HG02885 (cell line): Measurements from ENCODE around the gene LETMD1.

Source experiments
- ATAC-seq: cut with Tn5 transposase; IDR thresholded peaks from one replicate; pipeline ENCODE4 v1.9.1; 2021; ENCODE audit warnings: mild to moderate bottlenecking; ENCODE audit not compliant: unreplicated experiment, poor library complexity

Gene LETMD1

GRCh38 chr12:51025338-51025835 is 22.7 kb upstream of the LETMD1 start:
- ATAC-seq, result no peak

- ATAC-seq, result peak; percentile 90
Observed at GRCh38 chr12:51025836-51026638, 22.1 kb upstream of the LETMD1 start, which contains the start of gene SLC11A2. TSS of gene SLC11A2 (minus strand) at chr12:51026384. CDS start at chr12:51010728, 15,656 bp downstream.

- no peak for ATAC-seq
Observed at GRCh38 chr12:51027342-51027835, 20.7 kb upstream of the LETMD1 start.

- no peak for ATAC-seq
Observed at GRCh38 chr12:51028126-51028812, 19.9 kb upstream of the LETMD1 start.

- no peak for ATAC-seq
Observed at GRCh38 chr12:51028813-51029150, 19.3 kb upstream of the LETMD1 start.

- no peak for ATAC-seq
Observed at GRCh38 chr12:51033048-51033447, 15.1 kb upstream of the LETMD1 start.

- ATAC-seq, result no peak
Observed at GRCh38 chr12:51033457-51034089, 14.6 kb upstream of the LETMD1 start.

GRCh38 chr12:51036279-51036678 is 11.8 kb upstream of the LETMD1 start:
- ATAC-seq, result no peak

- no peak for ATAC-seq
Observed at GRCh38 chr12:51048661-51049251, 629 bp downstream of the LETMD1 start.

- no peak for ATAC-seq
Observed at GRCh38 chr12:51049525-51049924, 1.4 kb downstream of the LETMD1 start.

- no peak for ATAC-seq
Observed at GRCh38 chr12:51051787-51052186, 3.7 kb downstream of the LETMD1 start.

GRCh38 chr12:51055060-51055459 is 6.9 kb downstream of the LETMD1 start:
- no peak for ATAC-seq

- no peak for ATAC-seq
Observed at GRCh38 chr12:51056242-51056641, 8.1 kb downstream of the LETMD1 start.

- ATAC-seq, result no peak
Observed at GRCh38 chr12:51059086-51059485, 11.0 kb downstream of the LETMD1 start.

- no peak for ATAC-seq
Observed at GRCh38 chr12:51062631-51063397, 14.7 kb downstream of the LETMD1 start.

- no peak for ATAC-seq
Observed at GRCh38 chr12:51065530-51065929, 17.4 kb downstream of the LETMD1 start.

- ATAC-seq, result no peak
Observed at GRCh38 chr12:51067229-51067628, 19.1 kb downstream of the LETMD1 start.

GRCh38 chr12:51067771-51068170 is 19.6 kb downstream of the LETMD1 start:
- ATAC-seq, result no peak

GRCh38 chr12:51070004-51070403 is 21.9 kb downstream of the LETMD1 start:
- ATAC-seq, result no peak

GRCh38 chr12:51071663-51072062 is 23.5 kb downstream of the LETMD1 start:
- no peak for ATAC-seq
